Left lung (tissue), 10 donors: Measurements from ENCODE around the gene CACNA1C. TPM values are rescaled to one million over a fixed set of nuclear protein-coding genes. Genes with fewer than 3 reads are reported as not detected.

Experiments
- ATAC-seq: fragments of 200-7000 bp; cut with Tn5 transposase; one replicate; pipeline ENCODE4 v1.9.1; 2020; ENCODE audit warnings: moderate library complexity
- DNase-seq, 4 donors: peaks; one replicate each; pipeline ENCODE4 v3.0.0-alpha.2; 2013 to 2020
- H3K27ac ChIP-seq, 2 donors: fragments of 200-600 bp; sonication (generic) in 1 of 2; one replicate each; pipeline versions ENCODE4 v1.5.0 to v1.8.0; 2020 to 2021
- H3K27me3 ChIP-seq, 2 donors: fragments of 200-600 bp; sonication (generic) in 1 of 2; one replicate each; pipeline versions ENCODE4 v1.5.0 to v1.8.0; 2020 to 2021
- H3K36me3 ChIP-seq, 2 donors: fragments of 200-600 bp; sonication (generic) in 1 of 2; one replicate each; pipeline versions ENCODE4 v1.5.0 to v1.8.0; 2020 to 2021
- H3K4me1 ChIP-seq, 2 donors: fragments of 200-600 bp; one replicate each; pipeline ENCODE4 v1.8.0; 2021
- H3K4me3 ChIP-seq, 2 donors: fragments of 200-600 bp; sonication (generic) in 1 of 2; one replicate each; pipeline versions ENCODE4 v1.5.0 to v1.8.0; 2020 to 2021; ENCODE audit warnings: mild to moderate bottlenecking in 1 of 2
- H3K9me3 ChIP-seq, 2 donors: fragments of 200-600 bp; sonication (generic) in 1 of 2; one replicate each; pipeline versions ENCODE4 v1.5.0 to v1.8.0; 2020 to 2021
- CTCF ChIP-seq, 2 donors: fragments of 200-600 bp; sonication (generic) in 1 of 2; IDR thresholded peaks; one replicate each; pipeline versions ENCODE4 v1.5.0 to v1.8.0; 2021; ENCODE audit warnings: antibody characterized with exemption in 2 of 2
- intact Hi-C, 2 donors: fragments of 100-400 bp; cut with DNase I; formaldehyde crosslinking; loops; one replicate each; pipeline versions ENCODE4 v1.11.2 to v1.14.2; 2022
- polyA plus RNA-seq, 6 donors: library from polyadenylated mRNA; unstranded; fragments of 120-200 nt; gene quantifications; one replicate each; pipeline ENCODE4 v1.2.1, GENCODE V29; 2013; ENCODE audit not compliant: insufficient read length in 6 of 6
- total RNA-seq, 2 donors: library from RNA; stranded (reverse); fragmentation: NEBNext Ultra II Directional; extraction: Animal tissue kit (Norgen Biotek cat#: 25700); gene quantifications; one replicate each; pipeline ENCODE4 v1.2.1, GENCODE V29; 2021
- donor health status: DM: no; HTN: yes; CAD: no.
- donor health status: DM: no; HTN: no; CAD: no.

CACNA1C gene
- total and polyA plus RNA-seq, 8 donors = 11.9 to 21.9 (median 14.2) TPM

- Histone ChIP-seq H3K4me1 (no peaks in the 10 kb centered on the region), H3K9me3 (no peaks in the 10 kb centered on the region), H3K36me3 (no peaks in the 10 kb centered on the region), H3K27me3 (no peaks in the 10 kb centered on the region), H3K27ac (no peak overlapping the region), H3K4me3 (no peak overlapping the region)
- TF ChIP-seq CTCF (IDR thresholded peaks at IDR 0.05) = no peak
- intact Hi-C loops = no loop called here
- DNase-seq (no peak), ATAC-seq (no peak)
Observed at GRCh38 chr12:2160043-2160442, 107.3 kb downstream of the CACNA1C start.

DNA sequence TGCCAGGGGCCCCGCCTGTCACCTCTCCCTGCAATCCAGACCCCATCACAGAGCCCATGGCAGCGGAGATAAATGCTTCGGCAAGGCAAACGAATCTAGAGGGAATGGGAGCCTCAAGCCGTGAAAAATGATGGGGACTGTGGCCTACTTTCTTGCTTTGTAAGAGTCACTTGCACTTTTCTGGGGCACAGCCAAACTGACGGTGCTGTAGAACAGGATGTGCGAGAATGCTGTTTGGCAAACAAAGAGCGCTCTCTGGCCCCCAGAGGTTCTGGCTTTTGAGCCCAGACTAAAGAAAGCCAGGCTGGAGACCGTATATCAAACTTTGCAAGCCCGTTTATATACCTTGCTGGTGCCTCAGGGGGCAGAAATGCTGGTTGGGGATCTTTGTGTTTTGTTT is 108.7 kb downstream of the CACNA1C start:
- Histone ChIP-seq H3K27ac (no peak overlapping the region), H3K27me3 (no peaks in the 10 kb centered on the region), H3K9me3 (no peaks in the 10 kb centered on the region), H3K36me3 (no peaks in the 10 kb centered on the region), H3K4me1 (no peaks in the 10 kb centered on the region), H3K4me3 (no peak overlapping the region)
- ATAC-seq (no peak), DNase-seq (no peak)
- intact Hi-C loops = no loop called here
- TF ChIP-seq CTCF (IDR thresholded peaks at IDR 0.05) = no peak

- H3K27ac ChIP-seq = peak overlapping the region in 1 of 2 donors; percentile 16
- intact Hi-C loops = no loop called here
- H3K27me3 ChIP-seq = peaks cover 0 to 3% of the 10 kb centered on the region in 2 donors
- no peaks in the 10 kb centered on the region for H3K4me1 ChIP-seq
- H3K9me3 ChIP-seq = peaks cover 0 to 15% of the 10 kb centered on the region in 2 donors
- no peak overlapping the region for H3K4me3 ChIP-seq
- TF ChIP-seq CTCF (IDR thresholded peaks at IDR 0.05) = no peak
- no peaks in the 10 kb centered on the region for H3K36me3 ChIP-seq
- peak; percentile 64 for ATAC-seq
- peak in 2 of 4 donors; percentile 74 to 78 for DNase-seq
Observed at GRCh38 chr12:2163177-2163941, 110.6 kb downstream of the CACNA1C start.

DNA sequence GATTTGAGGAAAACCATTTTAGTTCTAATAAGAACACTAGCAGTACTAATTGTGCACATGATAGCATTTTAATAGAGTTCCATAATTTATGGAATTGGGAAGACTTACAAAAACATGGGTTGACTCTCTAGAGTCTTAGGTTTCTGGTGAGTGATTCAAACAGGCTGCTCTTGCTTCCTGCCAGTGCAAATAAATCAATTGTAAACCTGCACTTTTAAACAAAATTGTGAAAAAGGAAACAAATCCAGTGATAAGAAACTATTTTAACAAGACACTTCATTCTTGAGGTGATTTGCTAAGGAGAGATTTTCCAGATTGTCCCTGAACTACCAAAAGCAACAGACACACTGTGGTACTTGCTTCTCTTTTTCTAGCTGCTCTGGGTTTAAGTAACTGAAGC is 112.2 kb downstream of the CACNA1C start:
- no peaks in the 10 kb centered on the region for H3K36me3 ChIP-seq
- no peak overlapping the region for H3K4me3 ChIP-seq
- no peaks in the 10 kb centered on the region for H3K4me1 ChIP-seq
- no peak for TF ChIP-seq CTCF (IDR thresholded peaks at IDR 0.05)
- no peak overlapping the region for H3K27ac ChIP-seq
- intact Hi-C loops = no loop called here
- peaks cover 0 to 3% of the 10 kb centered on the region in 2 donors for H3K27me3 ChIP-seq
- DNase-seq = no peak
- peaks cover 0 to 17% of the 10 kb centered on the region in 2 donors for H3K9me3 ChIP-seq
- ATAC-seq = no peak

DNA sequence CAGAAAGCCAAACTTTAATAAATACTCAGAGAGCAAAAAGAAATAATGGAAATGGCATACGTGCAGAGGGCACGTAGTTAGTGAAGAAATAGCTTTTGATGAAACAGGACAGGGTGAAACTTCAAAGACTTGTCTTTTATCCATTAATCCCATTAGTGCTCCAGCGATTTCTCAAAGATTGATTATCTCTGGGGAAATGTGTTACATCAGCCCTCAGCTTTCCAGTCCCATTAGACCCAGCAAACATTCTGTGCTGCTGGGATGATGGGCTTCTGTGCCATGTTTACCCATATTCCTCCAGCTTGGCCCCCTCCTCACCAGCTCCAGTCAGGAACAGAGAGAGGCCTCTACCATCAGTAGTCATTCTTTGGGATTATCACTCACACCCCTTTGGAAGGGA is 113.1 kb downstream of the CACNA1C start:
- Histone ChIP-seq H3K4me1 (no peaks in the 10 kb centered on the region), H3K4me3 (no peak overlapping the region)
- TF ChIP-seq CTCF (IDR thresholded peaks at IDR 0.05) = no peak

More for the DNA sequence above, 113.1 kb downstream of the CACNA1C start:
- ATAC-seq = no peak
- Histone ChIP-seq H3K9me3 (peaks cover 0 to 17% of the 10 kb centered on the region in 2 donors), H3K27ac (no peak overlapping the region), H3K27me3 (peaks cover 0 to 3% of the 10 kb centered on the region in 2 donors), H3K36me3 (no peaks in the 10 kb centered on the region)
- no peak for DNase-seq
- intact Hi-C loops = no loop called here
